ENCODE measurements around the gene SORT1. TPM values are rescaled to one million over a fixed set of nuclear protein-coding genes. Genes with fewer than 3 reads are reported as not detected.
A peak's percentile ranks its signal among the peaks of the same experiment; 100 is the strongest.

The SORT1 gene
- total and polyA plus RNA-seq, 2 of the 13 experiments (the other 11 are each of a cell fraction or from before 2014, with no cell fraction given), result 32.4 to 93.0 TPM

DNA sequence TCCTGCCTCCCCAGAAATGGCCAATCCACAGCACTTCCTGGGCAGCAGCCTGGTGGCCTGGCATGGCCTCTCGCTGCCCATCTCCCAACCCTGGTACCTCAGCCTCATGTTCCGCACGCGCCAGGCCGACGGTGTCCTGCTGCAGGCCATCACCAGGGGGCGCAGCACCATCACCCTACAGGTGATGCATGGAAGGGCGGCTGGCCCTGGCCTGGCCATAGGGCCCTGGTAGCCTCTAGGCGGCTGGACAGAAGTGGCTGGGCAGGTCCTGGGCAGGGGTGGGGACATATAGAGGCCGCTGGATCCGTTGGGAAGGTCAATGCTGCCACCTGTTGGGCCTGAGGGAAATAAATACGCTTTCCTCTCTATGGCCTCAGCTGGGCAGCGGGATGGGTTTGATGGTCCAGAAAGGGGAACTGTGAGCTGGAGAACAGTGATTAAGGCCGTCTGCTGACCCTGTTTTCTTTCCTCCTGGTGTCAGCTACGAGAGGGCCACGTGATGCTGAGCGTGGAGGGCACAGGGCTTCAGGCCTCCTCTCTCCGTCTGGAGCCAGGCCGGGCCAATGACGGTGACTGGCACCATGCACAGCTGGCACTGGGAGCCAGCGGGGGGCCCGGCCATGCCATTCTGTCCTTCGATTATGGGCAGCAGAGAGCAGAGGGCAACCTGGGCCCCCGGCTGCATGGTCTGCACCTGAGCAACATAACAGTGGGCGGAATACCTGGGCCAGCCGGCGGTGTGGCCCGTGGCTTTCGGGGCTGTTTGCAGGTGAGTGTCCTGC, 133.9 kb downstream of the SORT1 start (continued):
- TF ChIP-seq ZXDC (CRISPR knock-in tag; IDR thresholded peaks at IDR 0.05) (no peak), PBX2 (CRISPR knock-in tag; IDR thresholded peaks at IDR 0.05) (no peak), TARDBP (CRISPR knock-in tag; IDR thresholded peaks at IDR 0.05) (peak; percentile 95), ZNF75D (CRISPR knock-in tag; IDR thresholded peaks at IDR 0.05; ENCODE audit: borderline replicate concordance) (no peak), BRD4 (CRISPR knock-in tag; IDR thresholded peaks at IDR 0.05) (no peak), PRPF4 (IDR thresholded peaks at IDR 0.05; ENCODE audit: low read depth, low read length, poor library complexity, severe bottlenecking) (peak; percentile 86), NR1H2 (CRISPR knock-in tag; IDR thresholded peaks at IDR 0.05; ENCODE audit: borderline replicate concordance, low read depth) (no peak), MAZ (IDR thresholded peaks at IDR 0.05; ENCODE audit: borderline replicate concordance, low read depth, low read length) (peak; percentile 67; the same call in 1 of the 2 replicates), MAZ (CRISPR knock-in tag; IDR thresholded peaks at IDR 0.05; ENCODE audit: low read depth) (peak; percentile 66; the same call in 1 of the 2 replicates), RBAK (CRISPR knock-in tag; IDR thresholded peaks at IDR 0.05) (0 out of 2 replicates have a peak, but pooled peaks have one; percentile 28), ZNF629 (CRISPR knock-in tag; conservative IDR thresholded peaks at IDR 0.05) (0 out of 2 replicates have a peak, but pooled peaks have one; percentile 9), KDM1A (CRISPR knock-in tag; IDR thresholded peaks at IDR 0.05) (peak; percentile 89), POLR2A (IDR thresholded peaks at IDR 0.05; ENCODE audit: insufficient read depth in 1 of 2, low read depth in 2 of 2, low read length in 2 of 2) (no peak), ZFP62 (CRISPR knock-in tag; IDR thresholded peaks at IDR 0.05) (no peak), ZNF256 (CRISPR knock-in tag; conservative IDR thresholded peaks at IDR 0.05) (no peak), ZNF329 (CRISPR knock-in tag; IDR thresholded peaks at IDR 0.05; ENCODE audit: low read depth) (0 out of 2 replicates have a peak, but pooled peaks have one; percentile 36), ZNF235 (CRISPR knock-in tag; IDR thresholded peaks at IDR 0.05; ENCODE audit: borderline replicate concordance) (no peak), PAWR (CRISPR knock-in tag; IDR thresholded peaks at IDR 0.05; ENCODE audit: borderline replicate concordance) (0 out of 2 replicates have a peak, but pooled peaks have one; percentile 28), ZFP1 (CRISPR knock-in tag; IDR thresholded peaks at IDR 0.05) (0 out of 2 replicates have a peak, but pooled peaks have one; percentile 63), U2AF1 (optimal IDR thresholded peaks at IDR 0.05; ENCODE audit: low read depth, low read length) (no peak), PAX8 (CRISPR knock-in tag; IDR thresholded peaks at IDR 0.05; ENCODE audit: borderline replicate concordance) (0 out of 2 replicates have a peak, but pooled peaks have one; percentile 48), SYNCRIP (IDR thresholded peaks at IDR 0.05; ENCODE audit: insufficient read depth, low read depth, low read length) (no peak), TAF15 (IDR thresholded peaks at IDR 0.05; ENCODE audit: low read depth, low read length, poor library complexity, severe bottlenecking) (no peak), KDM3A (CRISPR knock-in tag; IDR thresholded peaks at IDR 0.05; ENCODE audit: low read depth) (peak; percentile 95; the same call in 1 of the 2 replicates), SP2 (CRISPR knock-in tag; IDR thresholded peaks at IDR 0.05) (no peak), TMF1 (CRISPR knock-in tag; IDR thresholded peaks at IDR 0.05; ENCODE audit: low read depth) (no peak)
- TF ChIP-seq, protein P1, sequence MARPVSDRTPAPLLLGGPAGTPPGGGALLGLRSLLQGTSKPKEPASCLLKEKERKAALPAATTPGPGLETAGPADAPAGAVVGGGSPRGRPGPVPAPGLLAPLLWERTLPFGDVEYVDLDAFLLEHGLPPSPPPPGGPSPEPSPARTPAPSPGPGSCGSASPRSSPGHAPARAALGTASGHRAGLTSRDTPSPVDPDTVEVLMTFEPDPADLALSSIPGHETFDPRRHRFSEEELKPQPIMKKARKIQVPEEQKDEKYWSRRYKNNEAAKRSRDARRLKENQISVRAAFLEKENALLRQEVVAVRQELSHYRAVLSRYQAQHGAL (CRISPR knock-in tag; IDR thresholded peaks at IDR 0.05; ENCODE audit: not compliant biosample characterization), result no peak
